Upper lobe of right lung (tissue), 1 donor: ENCODE measurements around the gene ARL5A. TPM values are rescaled to one million over a fixed set of nuclear protein-coding genes. Genes with fewer than 3 reads are reported as not detected.

Source experiments
- ATAC-seq: fragments of 200-7000 bp; cut with Tn5 transposase; one replicate; pipeline ENCODE4 v1.9.1; 2020; ENCODE audit warnings: mild to moderate bottlenecking, moderate library complexity
- DNase-seq: peaks from one replicate; pipeline ENCODE4 v3.0.0-alpha.2; 2020
- H3K27ac ChIP-seq: fragments of 200-600 bp; one replicate; pipeline ENCODE4 v1.8.0; 2022
- H3K27me3 ChIP-seq: fragments of 200-600 bp; one replicate; pipeline ENCODE4 v1.8.0; 2022; ENCODE audit warnings: mild to moderate bottlenecking
- H3K36me3 ChIP-seq: fragments of 200-600 bp; one replicate; pipeline ENCODE4 v1.8.0; 2022
- H3K4me1 ChIP-seq: fragments of 200-600 bp; one replicate; pipeline ENCODE4 v1.8.0; 2022
- H3K4me3 ChIP-seq: fragments of 200-600 bp; one replicate; pipeline ENCODE4 v1.8.0; 2022; ENCODE audit warnings: mild to moderate bottlenecking
- H3K9me3 ChIP-seq: fragments of 200-600 bp; one replicate; pipeline ENCODE4 v1.8.0; 2022
- intact Hi-C: fragments of 100-400 bp; cut with DNase I; formaldehyde crosslinking; loops from one replicate; pipeline ENCODE4 v1.11.0; 2022
- total RNA-seq: library from RNA; stranded (reverse); fragmentation: NEBNext Ultra II Directional; extraction: Animal tissue kit (Norgen Biotek cat#: 25700); gene quantifications from one replicate; pipeline ENCODE4 v1.2.1, GENCODE V29; 2021
- TF ChIP-seq, protein P1 (sequence below): fragments of 200-600 bp; IDR thresholded peaks from one replicate; pipeline ENCODE4 v1.8.0; 2022; ENCODE audit warnings: antibody characterized with exemption
- donor health status: DM: no; HTN: yes; CAD: no; lungs with severe emphysema.

Gene ARL5A
- total RNA-seq, 1 donor from 2014 or later, result 56.6 TPM

DNA sequence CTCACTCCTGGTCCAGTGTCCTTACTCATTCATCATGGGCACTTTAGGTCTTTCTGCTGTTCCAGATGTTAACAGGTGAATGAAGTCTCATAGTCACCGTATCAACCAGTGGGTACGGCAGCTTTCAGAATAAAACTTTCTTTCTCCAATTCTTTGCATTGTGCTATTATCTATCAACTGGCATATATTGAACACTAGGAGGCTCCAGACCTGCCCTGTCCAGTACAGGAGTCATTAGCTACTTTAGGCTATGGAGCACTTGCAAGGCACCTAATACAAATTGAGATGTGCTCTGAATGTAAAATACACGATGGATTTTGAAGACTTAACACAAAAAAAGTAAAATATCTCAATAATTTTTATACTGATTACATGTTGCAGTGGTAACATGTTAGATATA is 50.7 kb downstream of the ARL5A start:
- TF ChIP-seq, protein P1, sequence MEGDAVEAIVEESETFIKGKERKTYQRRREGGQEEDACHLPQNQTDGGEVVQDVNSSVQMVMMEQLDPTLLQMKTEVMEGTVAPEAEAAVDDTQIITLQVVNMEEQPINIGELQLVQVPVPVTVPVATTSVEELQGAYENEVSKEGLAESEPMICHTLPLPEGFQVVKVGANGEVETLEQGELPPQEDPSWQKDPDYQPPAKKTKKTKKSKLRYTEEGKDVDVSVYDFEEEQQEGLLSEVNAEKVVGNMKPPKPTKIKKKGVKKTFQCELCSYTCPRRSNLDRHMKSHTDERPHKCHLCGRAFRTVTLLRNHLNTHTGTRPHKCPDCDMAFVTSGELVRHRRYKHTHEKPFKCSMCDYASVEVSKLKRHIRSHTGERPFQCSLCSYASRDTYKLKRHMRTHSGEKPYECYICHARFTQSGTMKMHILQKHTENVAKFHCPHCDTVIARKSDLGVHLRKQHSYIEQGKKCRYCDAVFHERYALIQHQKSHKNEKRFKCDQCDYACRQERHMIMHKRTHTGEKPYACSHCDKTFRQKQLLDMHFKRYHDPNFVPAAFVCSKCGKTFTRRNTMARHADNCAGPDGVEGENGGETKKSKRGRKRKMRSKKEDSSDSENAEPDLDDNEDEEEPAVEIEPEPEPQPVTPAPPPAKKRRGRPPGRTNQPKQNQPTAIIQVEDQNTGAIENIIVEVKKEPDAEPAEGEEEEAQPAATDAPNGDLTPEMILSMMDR, result no peak
- no peaks in the 10 kb centered on the region for H3K9me3 ChIP-seq
- peaks cover 16% of the 10 kb centered on the region for H3K36me3 ChIP-seq
- intact Hi-C loops, result no loop called here
- no peaks in the 10 kb centered on the region for H3K27me3 ChIP-seq
- ATAC-seq, result no peak
- H3K4me1 ChIP-seq, result no peaks in the 10 kb centered on the region
- no peak for DNase-seq
- H3K27ac ChIP-seq, result no peak overlapping the region
- H3K4me3 ChIP-seq, result no peak overlapping the region

DNA sequence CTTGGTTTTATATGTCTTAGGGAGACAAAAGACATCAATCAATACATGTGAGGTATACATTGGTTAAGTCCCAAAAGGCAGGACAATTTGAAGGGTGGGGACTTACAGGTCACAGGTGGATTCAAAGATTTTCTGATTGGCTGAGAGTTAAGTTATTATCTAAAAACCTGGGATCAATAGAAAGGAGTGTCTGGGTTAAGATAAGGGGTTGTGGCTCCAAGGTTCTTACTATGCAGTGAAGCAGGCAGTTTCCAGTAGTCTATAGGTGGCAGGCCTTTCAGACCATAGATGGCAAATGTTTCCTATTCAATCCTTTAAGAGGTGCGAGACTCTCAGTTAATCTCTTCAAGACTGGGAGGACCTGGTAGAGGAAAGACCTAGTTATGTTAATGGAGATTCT is 51.9 kb downstream of the ARL5A start:
- ATAC-seq (no peak), DNase-seq (no peak)
- intact Hi-C loops, result no loop called here
- H3K36me3 ChIP-seq, result peaks cover 16% of the 10 kb centered on the region
- TF ChIP-seq, protein P1, result no peak
- no peaks in the 10 kb centered on the region for H3K9me3 ChIP-seq
- no peak overlapping the region for H3K27ac ChIP-seq
- H3K27me3 ChIP-seq, result no peaks in the 10 kb centered on the region
- H3K4me3 ChIP-seq, result no peak overlapping the region
- H3K4me1 ChIP-seq, result no peaks in the 10 kb centered on the region

DNA sequence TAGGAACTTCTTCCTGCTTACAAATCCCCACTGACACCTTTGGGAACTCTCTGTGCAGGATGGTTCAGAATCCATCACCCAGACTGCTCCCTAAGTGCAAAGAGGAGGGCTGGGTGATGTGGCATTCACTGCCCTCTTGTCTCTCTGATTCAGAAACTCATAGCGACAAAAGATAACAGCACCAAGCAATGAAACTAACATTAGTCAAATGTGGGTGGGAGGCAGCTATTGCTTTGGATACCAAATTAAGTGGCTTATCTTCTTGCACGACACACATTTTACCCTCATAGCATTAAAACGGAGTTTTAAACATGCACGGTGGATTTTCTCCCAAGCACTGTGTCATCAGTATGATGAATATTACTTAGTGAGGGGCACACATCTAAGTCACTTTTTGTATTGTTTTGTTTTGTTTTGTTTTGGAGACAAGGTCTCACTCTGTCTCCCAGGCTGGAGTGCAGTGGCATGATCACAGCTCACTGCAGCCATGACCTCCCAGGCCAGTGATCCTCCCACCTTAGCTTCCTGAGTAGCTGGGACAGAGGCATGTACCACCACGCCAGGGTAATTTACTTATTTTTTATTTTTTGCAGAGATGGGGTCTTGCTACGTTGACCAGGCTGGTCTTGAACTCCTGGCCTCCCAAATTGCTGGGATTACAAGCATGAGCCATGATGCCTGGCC is 53.0 kb downstream of the ARL5A start:
- H3K4me1 ChIP-seq, result no peaks in the 10 kb centered on the region
- H3K27ac ChIP-seq, result no peak overlapping the region
- TF ChIP-seq, protein P1, result no peak
- ATAC-seq (no peak), DNase-seq (no peak)
- no peak overlapping the region for H3K4me3 ChIP-seq
- H3K27me3 ChIP-seq, result no peaks in the 10 kb centered on the region
- no peaks in the 10 kb centered on the region for H3K9me3 ChIP-seq
- peaks cover 16% of the 10 kb centered on the region for H3K36me3 ChIP-seq
- intact Hi-C loops, result no loop called here

DNA sequence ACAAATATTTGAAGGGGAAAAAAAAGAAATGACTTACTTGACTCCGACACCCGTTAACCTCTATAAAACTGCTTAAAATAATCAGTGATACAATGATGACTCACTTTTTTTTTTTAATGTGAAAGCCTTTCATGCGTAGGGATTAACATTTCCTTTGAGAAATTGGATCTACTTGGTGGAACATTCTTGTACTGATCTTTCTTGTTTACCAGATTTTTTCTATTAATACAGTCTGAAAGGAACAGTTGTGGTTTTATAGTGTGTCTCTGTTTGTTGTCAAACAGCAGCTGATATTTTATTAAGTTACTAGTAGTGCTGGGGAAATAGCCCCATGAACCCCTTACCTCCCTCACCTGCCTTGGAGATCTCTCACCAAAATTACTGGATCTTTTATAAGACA is 53.7 kb downstream of the ARL5A start:
- TF ChIP-seq, protein P1, result no peak
- H3K4me3 ChIP-seq, result no peak overlapping the region
- no peaks in the 10 kb centered on the region for H3K27me3 ChIP-seq
- no peaks in the 10 kb centered on the region for H3K4me1 ChIP-seq
- H3K27ac ChIP-seq, result no peak overlapping the region
- DNase-seq (no peak), ATAC-seq (no peak)
- intact Hi-C loops, result no loop called here
- H3K36me3 ChIP-seq, result peaks cover 14% of the 10 kb centered on the region
- H3K9me3 ChIP-seq, result no peaks in the 10 kb centered on the region

DNA sequence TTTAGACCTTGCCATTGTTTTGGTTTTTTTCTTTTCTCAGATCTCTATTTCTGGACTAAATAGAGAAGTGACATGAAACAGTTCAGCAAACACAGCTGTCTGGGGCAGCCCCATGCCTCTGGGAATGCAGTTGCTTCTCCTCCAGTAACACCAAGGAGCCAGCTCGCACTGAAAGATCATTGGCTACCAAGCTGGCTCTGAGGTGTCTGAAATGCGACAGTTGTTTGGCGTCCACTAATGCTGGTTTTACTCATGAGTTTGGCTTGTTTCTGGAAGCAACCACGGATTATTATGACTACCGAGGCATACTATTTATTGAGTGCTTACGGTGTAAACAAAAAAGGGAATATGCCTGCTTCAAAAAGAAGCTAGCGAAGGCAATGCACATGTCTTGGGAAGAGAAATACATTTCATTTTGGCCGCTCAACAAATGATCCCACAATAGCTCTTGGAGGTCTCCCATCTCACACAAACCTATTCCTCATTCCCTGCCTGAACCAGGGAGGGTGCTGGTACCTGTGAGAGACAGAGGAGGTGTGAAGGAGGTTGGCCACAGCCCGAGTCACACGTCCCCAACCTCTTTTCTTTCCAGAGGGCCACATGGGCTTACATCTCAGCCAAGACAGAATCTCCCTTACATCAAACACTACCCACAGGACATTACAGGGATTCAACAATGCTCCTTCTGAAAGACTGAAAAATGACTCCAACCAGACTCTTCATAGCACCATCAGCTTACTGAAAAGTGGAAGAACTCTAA is 56.4 kb downstream of the ARL5A start:
- TF ChIP-seq, protein P1, result no peak
- H3K9me3 ChIP-seq, result no peaks in the 10 kb centered on the region
- H3K27me3 ChIP-seq, result no peaks in the 10 kb centered on the region
- H3K27ac ChIP-seq, result peak overlapping the region; percentile 77
- DNase-seq, result no peak
- peak; percentile 75 for ATAC-seq
- peaks cover 9% of the 10 kb centered on the region for H3K4me1 ChIP-seq
- peaks cover 9% of the 10 kb centered on the region for H3K36me3 ChIP-seq
- no peak overlapping the region for H3K4me3 ChIP-seq
- intact Hi-C loops, result no loop called here
